Fibroblast of lung (primary cell): ENCODE data around the gene BPIFB3. TPM values are rescaled to one million over a fixed set of nuclear protein-coding genes. Genes with fewer than 3 reads are reported as not detected.

ENCODE experiments used
- DNase-seq, 2 donors: peaks; one replicate each; pipeline versions ENCODE4 v3.0.0 to v3.0.0-alpha.2; 2010; ENCODE audit warnings: low read depth in 2 of 2
- H2AFZ ChIP-seq: 2 replicates; pipeline ENCODE4 v1.5.1; 2012; ENCODE audit warnings: low read length, control low read depth, inconsistent platforms
- H3K27ac ChIP-seq: 2 replicates; pipeline ENCODE4 v1.5.1; 2011; ENCODE audit warnings: low read length, control low read depth; ENCODE audit not compliant: insufficient read depth
- H3K27me3 ChIP-seq: 2 replicates; pipeline ENCODE4 v1.5.1; 2011; ENCODE audit warnings: mild to moderate bottlenecking, low read length; ENCODE audit not compliant: control insufficient read depth, insufficient read depth
- H3K36me3 ChIP-seq: 2 replicates; pipeline ENCODE4 v1.5.1; 2011; ENCODE audit warnings: low read length; ENCODE audit not compliant: control insufficient read depth, insufficient read depth
- H3K4me1 ChIP-seq: 2 replicates; pipeline ENCODE4 v1.5.1; 2011; ENCODE audit warnings: low read length; ENCODE audit not compliant: control insufficient read depth, insufficient read depth; ENCODE audit errors: extremely low read depth
- H3K4me2 ChIP-seq: 2 replicates; pipeline ENCODE4 v1.5.1; 2011; ENCODE audit warnings: low read length, control low read depth; ENCODE audit not compliant: insufficient read depth; ENCODE audit errors: extremely low read depth
- H3K4me3 ChIP-seq, 4 experiments: fragments of 200-600 bp in 1 of 4; sonication (generic) in 1 of 4; replicated peaks in 1 of 4; 2 replicates each; pipeline ENCODE4 v1.5.1; 2011 to 2016; ENCODE audit warnings: low read length in 4 of 4, low read depth in 3 of 4, mild to moderate bottlenecking in 3 of 4, control low read depth in 2 of 4, inconsistent platforms in 1 of 4, mixed read lengths in 1 of 4; ENCODE audit not compliant: insufficient read depth in 1 of 4; ENCODE audit errors: control extremely low read depth in 1 of 4
- H3K79me2 ChIP-seq: 2 replicates; pipeline ENCODE4 v1.5.1; 2012; ENCODE audit warnings: mild to moderate bottlenecking, low read length, inconsistent platforms; ENCODE audit not compliant: control insufficient read depth, insufficient read depth
- H3K9ac ChIP-seq: 2 replicates; pipeline ENCODE4 v1.5.1; 2011; ENCODE audit warnings: mild to moderate bottlenecking, low read length, control low read depth; ENCODE audit not compliant: insufficient read depth
- H3K9me3 ChIP-seq: 2 replicates; pipeline ENCODE4 v1.5.1; 2012; ENCODE audit warnings: low read depth, low read length; ENCODE audit not compliant: control insufficient read depth, insufficient read depth
- H4K20me1 ChIP-seq: 2 replicates; pipeline ENCODE4 v1.5.1; 2011; ENCODE audit warnings: low read length; ENCODE audit not compliant: control insufficient read depth, insufficient read depth; ENCODE audit errors: extremely low read depth
- CTCF ChIP-seq, 2 donors: IDR thresholded peaks in 1 of 2; conservative IDR thresholded peaks in 1 of 2; 1 replicate in 1 of 2; 2 replicates in 1 of 2; pipeline ENCODE4 v1.5.1; 2011 to 2012; ENCODE audit warnings: low read length in 2 of 2, control low read depth in 1 of 2, inconsistent platforms in 1 of 2, low read depth in 1 of 2, mild to moderate bottlenecking in 1 of 2
- EZH2 ChIP-seq: IDR thresholded peaks from 2 replicates; pipeline ENCODE4 v1.5.1; 2012; ENCODE audit warnings: low read length, control low read depth, mild to moderate bottlenecking; ENCODE audit errors: missing control alignments
- polyA plus RNA-seq, 2 donors: library from polyadenylated mRNA; depleted of rRNA in 1 of 2; stranded (reverse) in 1 of 2; unstranded in 1 of 2; fragments of >200 nt; gene quantifications; 2 replicates each; pipeline ENCODE4 v1.2.1, GENCODE V29; 2011 to 2012; ENCODE audit warnings: missing spikeins in 1 of 2
- total RNA-seq: library from RNA; depleted of rRNA; stranded (reverse); fragments of >200 nt; gene quantifications from 2 replicates; pipeline ENCODE4 v1.2.1, GENCODE V29; 2014

The BPIFB3 gene
- total and polyA plus RNA-seq, 2 donors (not counting 1 experiment from before 2014, with no cell fraction given) = not detected

GRCh38 chr20:33054791-33055190 lies 1.1 kb downstream of the BPIFB3 start:
- Histone ChIP-seq H4K20me1 (no peaks in the 10 kb centered on the region), H3K4me2 (no peak overlapping the region), H3K79me2 (no peaks in the 10 kb centered on the region), H3K27me3 (no peaks in the 10 kb centered on the region), H3K4me3 (no peak overlapping the region), H2AFZ (no peak overlapping the region), H3K9ac (no peak overlapping the region), H3K27ac (no peak overlapping the region), H3K36me3 (no peaks in the 10 kb centered on the region), H3K4me1 (no peaks in the 10 kb centered on the region), H3K9me3 (no peaks in the 10 kb centered on the region)
- no peak for TF ChIP-seq CTCF (conservative IDR thresholded peaks at IDR 0.05 in 1 of 2, IDR thresholded peaks at IDR 0.05 in 1 of 2; ENCODE audit: low read depth in 1 of 2, low read length in 2 of 2)
- no peak for TF ChIP-seq EZH2
- DNase-seq = no peak

GRCh38 chr20:33059136-33059535 lies 5.4 kb downstream of the BPIFB3 start:
- Histone ChIP-seq H3K79me2 (no peaks in the 10 kb centered on the region), H3K4me2 (no peak overlapping the region), H2AFZ (no peak overlapping the region), H3K36me3 (no peaks in the 10 kb centered on the region), H3K4me1 (no peaks in the 10 kb centered on the region), H3K27ac (no peak overlapping the region), H4K20me1 (no peaks in the 10 kb centered on the region), H3K27me3 (no peaks in the 10 kb centered on the region), H3K9me3 (no peaks in the 10 kb centered on the region), H3K4me3 (no peak overlapping the region), H3K9ac (no peak overlapping the region)
- DNase-seq = no peak
- TF ChIP-seq EZH2 (no peak), CTCF (conservative IDR thresholded peaks at IDR 0.05 in 1 of 2, IDR thresholded peaks at IDR 0.05 in 1 of 2; ENCODE audit: low read depth in 1 of 2, low read length in 2 of 2) (no peak)

GRCh38 chr20:33059741-33060390 lies 6.2 kb downstream of the BPIFB3 start:
- Histone ChIP-seq H3K9me3 (no peaks in the 10 kb centered on the region), H3K36me3 (no peaks in the 10 kb centered on the region), H2AFZ (no peak overlapping the region), H3K4me1 (no peaks in the 10 kb centered on the region), H3K4me2 (no peak overlapping the region), H3K9ac (no peak overlapping the region), H4K20me1 (no peaks in the 10 kb centered on the region), H3K4me3 (no peak overlapping the region), H3K27ac (no peak overlapping the region), H3K27me3 (no peaks in the 10 kb centered on the region), H3K79me2 (no peaks in the 10 kb centered on the region)
- no peak for TF ChIP-seq CTCF (conservative IDR thresholded peaks at IDR 0.05 in 1 of 2, IDR thresholded peaks at IDR 0.05 in 1 of 2; ENCODE audit: low read depth in 1 of 2, low read length in 2 of 2)
- no peak for TF ChIP-seq EZH2
- DNase-seq = no peak
